Left colon (tissue), 2 donors: ENCODE data around the gene PSEN2. TPM values are rescaled to one million over a fixed set of nuclear protein-coding genes. Genes with fewer than 3 reads are reported as not detected.
A peak's percentile ranks its signal among the peaks of the same experiment; 100 is the strongest.
"Not testable (repeated sequence)": the region's sequence is repeated elsewhere in the genome, so short reads cannot be mapped to it uniquely, and the experiment has no call there.

ENCODE experiments used
- ATAC-seq: fragments of 200-7000 bp; cut with Tn5 transposase; one replicate; pipeline ENCODE4 v1.9.1; 2020; ENCODE audit warnings: mild to moderate bottlenecking, moderate library complexity
- DNase-seq, 2 donors: peaks; one replicate each; pipeline ENCODE4 v3.0.0-alpha.2; 2020
- intact Hi-C, 2 donors: fragments of 100-400 bp; cut with DNase I in 1 of 2; cut with micrococcal nuclease in 1 of 2; formaldehyde crosslinking; loops; one replicate each; pipeline versions ENCODE4 v1.11.2 to v1.14.0; 2022; cut with DNase I, micrococcal nuclease
- total RNA-seq, 2 donors: library from RNA; stranded (reverse); fragmentation: NEBNext Ultra II Directional; extraction: Animal tissue kit (Norgen Biotek cat#: 25700); gene quantifications; one replicate each; pipeline ENCODE4 v1.2.1, GENCODE V29; 2021
- donor health status: DM: no; HTN: no; CAD: no.
- donor health status: DM: yes; HTN: yes; CAD: no.

PSEN2 gene
- total RNA-seq, 2 donors from 2014 or later = 27.0 to 28.7 TPM

DNA sequence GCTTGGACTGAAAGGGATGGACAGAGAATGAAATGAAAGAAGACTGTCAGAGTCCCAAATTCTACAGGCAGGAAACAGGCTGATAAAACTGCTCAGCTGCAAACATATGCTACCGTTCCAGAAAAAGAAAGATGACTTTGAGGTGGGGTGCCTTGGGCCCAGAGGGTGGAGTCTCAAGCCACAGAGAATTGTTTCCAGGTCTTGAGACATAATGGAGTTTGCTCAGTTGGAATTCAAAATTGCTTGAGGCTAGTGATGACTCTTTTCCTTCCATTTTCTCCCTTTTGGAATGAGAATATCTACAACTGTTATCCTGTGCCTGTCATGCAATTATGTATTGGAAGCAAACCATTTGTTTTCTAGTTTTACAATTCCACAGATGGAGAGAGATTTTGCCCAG is 23.6 kb upstream of the PSEN2 start:
- DNase-seq (no peak), ATAC-seq (no peak)
- intact Hi-C loops = no loop called here

DNA sequence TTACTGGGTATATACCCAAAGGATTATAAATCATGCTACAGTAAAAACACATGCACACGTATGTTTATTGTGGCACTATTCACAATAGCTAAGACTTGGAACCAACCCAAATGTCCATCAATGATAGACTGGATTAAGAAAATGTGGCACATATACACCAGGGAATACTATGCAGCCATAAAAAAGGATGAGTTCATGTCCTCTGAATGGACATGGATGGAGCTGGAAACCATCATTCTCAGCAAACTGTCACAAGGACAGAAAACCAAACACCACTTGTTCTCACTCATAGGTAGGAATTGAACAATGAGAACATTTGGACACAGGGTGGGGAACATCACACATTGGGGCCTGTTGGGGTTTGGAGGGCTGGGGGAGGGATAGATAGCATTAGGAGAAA is 15.9 kb upstream of the PSEN2 start:
- intact Hi-C loops = not testable (repeated sequence)

GRCh38 chr1:226862890-226863289 is 7.5 kb upstream of the PSEN2 start:
- ATAC-seq (no peak), DNase-seq (no peak)
- intact Hi-C loops = no loop called here

More for the DNA sequence above, 15.9 kb upstream of the PSEN2 start:
- DNase-seq, ATAC-seq: not testable (repeated sequence)

- DNase-seq = no peak
- intact Hi-C loops = no loop called here
- no peak for ATAC-seq
Measured at GRCh38 chr1:226863446-226863845, 7.0 kb upstream of the PSEN2 start.

DNA sequence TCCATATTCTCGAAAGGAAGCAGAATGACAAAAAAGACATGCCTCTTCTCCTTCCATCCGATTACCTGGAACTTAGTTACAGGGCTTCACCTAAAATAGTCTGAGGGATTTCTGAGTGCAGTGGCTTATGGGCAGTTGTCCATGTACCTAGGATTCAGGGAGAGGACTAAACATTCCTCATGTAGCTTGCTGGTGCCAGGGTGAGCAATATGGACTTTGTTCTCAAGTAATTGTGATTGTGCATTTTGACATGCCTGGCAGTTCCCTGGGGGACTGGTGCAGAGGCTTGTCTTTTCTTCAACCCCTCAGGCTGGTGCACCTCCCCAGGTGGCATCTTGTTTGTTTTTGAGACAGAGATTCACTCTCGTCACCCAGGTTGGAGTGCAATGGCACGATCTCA is 6.1 kb upstream of the PSEN2 start:
- peak; percentile 84 for ATAC-seq
- intact Hi-C loops = no loop called here
- DNase-seq = no peak

- ATAC-seq (peak; percentile 43), DNase-seq (no peak)
- intact Hi-C loops = no loop called here
Measured at GRCh38 chr1:226865590-226865989, 4.8 kb upstream of the PSEN2 start.

GRCh38 chr1:226867461-226868054 is 2.9 kb upstream of the PSEN2 start:
- intact Hi-C loops = no loop called here
- DNase-seq (no peak), ATAC-seq (no peak)

DNA sequence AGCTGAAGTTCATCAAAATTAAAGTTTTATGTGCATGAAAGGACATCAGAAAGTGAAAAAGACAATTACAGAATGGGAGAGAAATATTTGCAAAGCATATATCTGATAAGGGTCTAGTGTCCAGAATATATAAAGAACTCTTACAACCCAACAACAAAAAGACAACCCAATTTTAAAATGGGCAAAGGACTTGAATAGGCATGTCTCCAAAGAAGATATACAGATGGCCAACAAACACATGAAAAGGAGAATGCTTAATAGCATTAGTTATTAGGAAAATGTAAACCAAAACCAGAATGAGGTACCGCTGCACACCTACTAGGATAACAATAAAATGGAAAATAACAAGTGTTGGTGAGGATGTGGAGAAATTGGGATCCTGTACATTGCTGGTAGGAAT is 1.7 kb upstream of the PSEN2 start:
- ATAC-seq (no peak), DNase-seq (no peak)
- intact Hi-C loops = no loop called here

- intact Hi-C loops = no loop called here
- ATAC-seq (no peak), DNase-seq (no peak)
Measured at GRCh38 chr1:226870026-226870400, 403 bp upstream of the PSEN2 start.

- ATAC-seq (no peak), DNase-seq (no peak)
- intact Hi-C loops = no loop called here
Measured at GRCh38 chr1:226871636-226872327, 1.4 kb downstream of the PSEN2 start.

DNA sequence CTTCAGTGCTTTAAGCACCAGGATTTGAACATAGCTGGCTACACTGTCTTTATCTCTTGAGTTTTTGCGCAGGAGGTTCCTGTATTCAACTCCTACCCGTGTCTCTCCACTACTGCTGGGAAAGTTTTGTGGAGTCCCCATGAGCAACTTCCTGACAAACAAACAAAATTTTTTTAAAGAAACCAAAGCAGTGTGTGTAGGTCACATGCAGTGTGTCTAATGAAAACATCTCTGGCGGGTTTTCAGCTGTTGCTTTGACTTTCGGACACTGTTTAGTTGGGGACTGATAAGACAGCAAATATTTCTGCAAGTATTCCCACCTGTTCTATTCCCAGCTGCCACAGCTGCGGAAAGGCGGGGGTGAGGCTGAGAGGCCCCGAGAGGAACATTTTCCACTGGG is 2.0 kb downstream of the PSEN2 start:
- intact Hi-C loops = no loop called here

DNA sequence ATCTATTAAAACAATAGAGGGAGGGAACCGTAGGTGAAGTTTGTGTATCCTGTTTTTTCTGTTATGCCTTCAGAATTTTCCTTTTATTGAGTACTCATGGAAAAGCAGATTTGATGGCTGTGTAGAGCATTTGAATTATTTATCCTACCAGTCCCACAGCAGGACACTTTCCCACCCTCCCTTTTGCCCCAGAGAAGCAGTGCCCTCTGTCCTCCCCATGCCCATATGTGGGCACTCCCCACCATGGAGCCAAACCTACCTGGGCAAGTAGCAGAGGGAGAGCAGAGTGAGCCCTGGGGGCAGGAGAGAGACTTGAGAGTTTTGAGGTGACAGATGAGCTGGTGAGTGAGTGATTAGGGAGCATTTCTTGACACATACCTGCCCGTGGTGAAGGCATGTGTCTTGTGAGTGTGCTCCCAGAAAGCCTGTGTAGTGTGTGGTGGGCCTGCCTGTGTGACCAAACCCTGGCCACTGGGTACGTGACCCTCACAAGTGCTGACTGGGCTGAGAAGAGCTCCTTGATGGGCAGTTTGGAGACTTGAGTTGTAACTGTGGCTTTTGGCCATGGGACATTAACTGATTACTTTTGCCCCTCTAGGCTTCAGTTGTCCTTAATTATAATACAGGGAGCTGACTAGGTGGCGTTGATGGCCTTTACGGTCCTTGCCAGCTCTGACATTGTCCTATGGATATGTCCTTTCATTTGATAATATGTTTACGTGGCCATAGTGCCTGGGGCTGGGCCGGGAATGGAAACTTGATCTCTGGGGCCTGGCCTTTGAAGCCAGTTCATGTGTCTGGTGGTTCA is 3.6 kb downstream of the PSEN2 start:
- intact Hi-C loops = no loop called here
- DNase-seq = no peak
- ATAC-seq = no peak

More for the DNA sequence above, 2.0 kb downstream of the PSEN2 start:
- no peak for ATAC-seq
- no peak for DNase-seq

DNA sequence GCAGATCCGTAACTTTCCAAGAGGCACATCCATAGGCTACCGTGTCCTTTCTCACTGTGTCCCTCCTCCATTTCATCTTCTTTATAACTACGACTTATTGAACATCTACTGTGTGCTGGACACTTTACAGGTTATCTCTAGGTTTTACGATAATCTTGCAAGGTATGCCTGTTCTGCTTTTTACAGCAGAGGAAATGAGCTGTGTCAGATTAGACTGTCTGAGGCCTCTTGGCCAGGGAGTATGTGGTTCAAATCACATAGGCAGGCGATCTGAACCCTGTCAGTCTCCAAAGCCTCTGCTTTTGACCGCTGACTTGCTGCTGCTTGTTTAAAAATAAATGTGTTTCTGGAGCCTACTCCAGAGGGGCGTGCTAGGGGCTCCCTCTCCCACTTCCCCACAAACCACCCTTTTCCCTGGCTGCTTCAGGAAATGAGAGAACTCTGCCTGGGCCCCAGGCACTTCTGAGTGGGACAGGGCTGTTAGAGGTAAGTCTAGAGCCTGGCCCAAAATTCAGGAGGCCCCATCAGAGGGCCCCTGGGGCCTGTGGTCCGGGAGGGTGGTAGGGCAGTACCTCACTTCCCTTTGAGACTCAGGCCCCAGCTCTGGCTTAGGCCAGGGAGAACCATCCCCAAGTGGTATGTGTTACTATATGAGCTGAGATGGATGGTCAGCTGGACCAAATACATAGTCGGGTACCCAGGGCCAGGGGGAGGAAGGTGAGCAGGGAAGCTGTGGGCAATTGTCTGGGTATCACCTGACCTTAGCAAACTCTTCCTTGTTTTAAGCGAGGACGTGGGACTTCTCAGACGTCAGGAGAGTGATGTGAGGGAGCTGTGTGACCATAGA is 4.4 kb downstream of the PSEN2 start:
- no peak for DNase-seq
- intact Hi-C loops = no loop called here
- no peak for ATAC-seq

- peak; percentile 73 to 82 for DNase-seq
- intact Hi-C loops = no loop called here
- ATAC-seq = peak; percentile 88
Measured at GRCh38 chr1:226875641-226876295, 5.4 kb downstream of the PSEN2 start.

DNA sequence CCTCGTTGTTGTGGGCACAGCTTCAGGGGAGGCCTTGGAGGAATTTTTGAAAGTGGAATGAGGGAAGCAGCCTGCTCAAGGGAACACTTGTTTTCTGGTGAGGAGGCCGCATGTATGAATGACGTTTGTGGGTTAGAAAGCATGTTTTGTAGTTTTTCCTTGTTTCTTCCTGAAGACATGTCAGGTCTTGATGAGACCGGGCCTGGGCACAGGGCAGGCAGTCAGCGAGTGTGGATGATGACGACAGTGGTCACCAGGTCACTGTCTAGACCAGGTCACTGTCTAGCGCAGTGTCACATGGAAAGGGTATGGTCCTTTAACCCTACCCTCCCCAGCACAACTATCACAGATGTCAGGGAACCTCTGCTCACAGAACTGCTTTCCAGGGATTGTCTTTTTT is 7.3 kb downstream of the PSEN2 start:
- ATAC-seq (no peak), DNase-seq (no peak)
- intact Hi-C loops = no loop called here

DNA sequence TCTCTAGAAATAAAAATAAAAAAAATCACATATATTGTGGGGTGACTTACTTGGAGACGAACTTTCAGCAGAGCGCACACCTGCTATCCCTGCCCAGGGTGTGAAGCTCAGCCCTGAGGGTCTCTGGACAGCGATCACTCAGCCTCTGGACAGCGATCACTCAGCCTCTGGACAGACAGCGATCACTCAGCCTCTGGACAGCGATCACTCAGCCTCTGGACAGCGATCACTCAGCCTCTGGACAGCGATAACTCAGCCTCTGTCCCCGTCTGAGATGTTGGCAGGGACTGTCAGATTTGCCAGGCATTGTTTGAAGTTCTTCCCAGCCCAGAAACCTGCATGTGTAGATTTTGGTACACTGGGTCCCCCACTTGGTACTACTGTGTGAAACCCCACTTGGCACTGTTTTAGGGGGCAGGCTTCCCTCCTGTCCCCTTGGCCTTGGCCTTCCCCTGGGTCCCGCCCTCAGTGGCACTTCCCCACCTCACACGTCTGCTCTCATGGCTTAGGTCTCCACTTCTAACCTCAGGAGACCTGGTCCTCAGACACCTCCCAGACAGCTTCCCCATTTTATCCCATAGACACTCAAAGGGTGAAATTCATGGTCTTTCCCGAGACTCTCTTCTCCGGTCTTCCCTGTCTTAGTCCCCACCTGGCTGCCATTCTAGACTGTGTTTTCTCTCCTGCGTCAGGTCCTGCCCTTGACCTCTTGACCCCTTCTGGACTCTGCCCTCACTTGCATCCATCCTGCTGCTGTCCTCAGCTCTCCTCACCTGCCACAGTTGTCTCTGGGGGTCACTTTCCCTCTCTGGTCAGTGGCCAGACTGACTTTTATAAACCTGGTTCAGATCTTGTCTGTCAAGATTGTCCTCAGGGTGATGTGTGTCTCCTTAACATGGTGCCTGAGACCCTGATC is 10.2 kb downstream of the PSEN2 start:
- intact Hi-C loops = no loop called here
- no peak for ATAC-seq
- DNase-seq = peak in 1 of 2 donors; percentile 5

DNA sequence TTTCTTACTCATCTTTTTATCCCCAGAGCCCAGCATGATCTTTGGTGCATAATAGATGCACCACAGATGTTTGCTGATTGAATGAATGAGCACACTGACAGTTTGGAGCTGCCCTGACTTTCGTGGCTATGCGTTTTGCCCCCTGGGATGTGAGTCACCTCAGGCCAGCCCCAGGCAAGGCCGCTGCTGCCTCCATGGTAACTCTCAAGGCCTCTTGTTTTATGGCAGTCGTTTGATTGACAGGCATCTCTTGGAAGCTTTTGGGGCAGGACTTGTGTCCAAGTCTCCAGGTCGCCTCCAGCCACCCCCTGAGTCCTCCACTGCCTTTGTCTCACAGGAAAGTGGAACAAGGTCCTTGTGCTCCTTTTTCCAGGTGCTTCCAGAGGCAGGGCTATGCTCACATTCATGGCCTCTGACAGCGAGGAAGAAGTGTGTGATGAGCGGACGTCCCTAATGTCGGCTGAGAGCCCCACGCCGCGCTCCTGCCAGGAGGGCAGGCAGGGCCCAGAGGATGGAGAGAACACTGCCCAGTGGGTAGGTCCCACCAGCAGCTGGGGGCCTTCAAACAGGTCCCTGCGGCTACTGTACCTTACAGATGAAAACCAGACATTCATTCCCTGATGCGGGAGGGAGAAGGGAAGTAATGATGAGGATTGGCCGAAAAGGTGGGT is 11.2 kb downstream of the PSEN2 start:
- intact Hi-C loops = no loop called here
- ATAC-seq (no peak), DNase-seq (no peak)
